H1 (cell line): ENCODE results near the gene ZNF180. TPM values are rescaled to one million over a fixed set of nuclear protein-coding genes. Genes with fewer than 3 reads are reported as not detected.

Source experiments
- SIX5 ChIP-seq: IDR thresholded peaks from 2 replicates; pipeline ENCODE4 v1.6.1; 2011; ENCODE audit warnings: mild to moderate bottlenecking, low read depth, low read length
- TAF7 ChIP-seq: optimal IDR thresholded peaks from 2 replicates; pipeline ENCODE3; 2011; ENCODE audit warnings: low read depth, mild to moderate bottlenecking, inconsistent platforms, low read length, moderate library complexity, borderline replicate concordance
- polyA plus RNA-seq, 7 experiments: library from polyadenylated mRNA; depleted of rRNA in 3 of 7; stranded (reverse) in 5 of 7; unstranded in 2 of 7; fragments of >200 nt in 5 of 7; fragments of 200-250 nt in 2 of 7; gene quantifications; 1 replicate in 5 of 7; 2 replicates in 1 of 7; 4 replicates in 1 of 7; pipeline versions ENCODE4 v1.2.1 to v1.2.3, GENCODE V29; 2011 to 2013; ENCODE audit warnings: missing spikeins in 2 of 7, mixed read lengths in 2 of 7
- total RNA-seq: library from RNA; stranded (reverse); fragmentation: NEBNext Ultra II Directional; extraction: Animal tissue kit (Norgen Biotek cat#: 25700); gene quantifications from 2 replicates; pipeline ENCODE4 v1.2.1, GENCODE V29; 2021
- TF ChIP-seq, protein P1 (sequence below): IDR thresholded peaks from 2 replicates; pipeline ENCODE4 v1.6.1; 2011; ENCODE audit warnings: low read length, improper control_type of control experiment

The ZNF180 gene
- total and polyA plus RNA-seq, 2 of the 8 experiments (the other 6 are each of a cell fraction or from before 2014, with no cell fraction given) = 1.3 to 8.5 TPM

DNA sequence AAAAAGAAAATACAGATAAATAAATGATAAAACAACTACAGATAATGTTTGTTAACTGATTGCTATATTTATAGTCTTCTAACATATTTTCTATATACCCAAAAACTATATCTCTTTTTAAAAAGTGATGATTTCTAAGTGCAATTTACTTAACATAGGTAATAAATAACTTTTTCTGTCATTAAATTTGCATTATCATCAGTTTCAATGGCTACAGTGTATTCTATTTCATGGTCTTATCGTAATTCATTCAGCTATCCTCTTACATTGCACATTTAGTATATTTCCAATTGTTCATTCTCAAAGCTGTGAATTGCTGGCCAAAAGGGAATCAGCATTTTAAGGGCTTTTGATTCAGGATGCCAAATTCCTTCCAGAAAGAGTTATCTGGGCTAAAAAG is 3.6 kb downstream of the ZNF180 start (continued):
- TF ChIP-seq, protein P1, sequence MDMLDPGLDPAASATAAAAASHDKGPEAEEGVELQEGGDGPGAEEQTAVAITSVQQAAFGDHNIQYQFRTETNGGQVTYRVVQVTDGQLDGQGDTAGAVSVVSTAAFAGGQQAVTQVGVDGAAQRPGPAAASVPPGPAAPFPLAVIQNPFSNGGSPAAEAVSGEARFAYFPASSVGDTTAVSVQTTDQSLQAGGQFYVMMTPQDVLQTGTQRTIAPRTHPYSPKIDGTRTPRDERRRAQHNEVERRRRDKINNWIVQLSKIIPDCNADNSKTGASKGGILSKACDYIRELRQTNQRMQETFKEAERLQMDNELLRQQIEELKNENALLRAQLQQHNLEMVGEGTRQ = no peak
- TF ChIP-seq SIX5 = no peak
- no peak for TF ChIP-seq TAF7
- TF ChIP-seq, all 59 proteins: peak for 0
